NCI-H510A treated with DMSO at 0.1 percent for 48 hours (cell line): ENCODE results near the gene MOB2.

Experiments
- DNase-seq: peaks from one replicate; lab custom pipeline; 2025; lab: John Stamatoyannopoulos, UW

The MOB2 gene

DNA sequence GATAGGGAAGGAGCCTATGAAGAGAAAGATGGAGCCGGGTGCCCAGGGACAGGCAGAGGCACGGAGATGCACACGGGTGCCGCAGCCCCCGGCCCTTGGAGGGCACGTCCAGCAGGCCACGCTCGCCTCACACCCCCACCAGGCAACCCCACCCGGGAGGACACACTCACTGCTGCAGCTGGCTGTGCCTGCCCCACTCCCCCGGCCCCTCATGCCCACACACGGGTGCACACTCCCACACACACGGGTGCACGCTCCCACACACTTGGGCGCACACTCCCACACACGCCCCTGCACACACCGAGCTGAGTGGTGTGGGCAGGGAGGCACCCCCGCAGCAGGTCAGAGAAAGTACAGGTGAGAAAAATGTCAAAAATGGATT is 1.1 kb downstream of the MOB2 start:
- DNase-seq: no peak

- DNase-seq: no peak
Measured at GRCh38 chr11:1484695-1485503, 1.7 kb downstream of the MOB2 start.

- DNase-seq: no peak
Measured at GRCh38 chr11:1484061-1484671, 2.4 kb downstream of the MOB2 start.

DNA sequence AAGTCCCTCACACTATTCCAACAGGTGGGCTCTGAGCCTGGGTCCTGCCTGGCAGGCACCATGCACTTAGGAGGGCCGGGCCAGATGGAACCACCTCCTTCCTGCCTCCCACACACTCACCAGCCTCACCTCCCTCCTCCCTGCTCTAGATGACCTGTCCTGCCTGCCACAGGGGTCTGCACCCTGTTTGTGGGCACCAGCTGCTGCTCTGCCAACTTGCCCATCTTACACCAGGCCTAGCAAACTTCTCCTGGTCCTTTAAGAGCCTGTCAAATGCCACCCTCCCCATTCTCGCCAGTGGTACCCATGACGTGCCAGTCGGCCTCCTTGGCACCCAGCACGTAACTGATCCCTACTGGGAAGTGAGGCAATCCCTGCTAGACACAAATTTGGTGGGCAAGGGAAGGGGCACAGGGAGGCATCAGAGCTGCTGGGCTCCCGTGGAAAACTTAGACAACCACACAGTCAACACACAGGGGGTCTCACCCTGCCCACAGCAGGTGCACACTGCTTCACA is 3.1 kb downstream of the MOB2 start:
- DNase-seq: no peak

GRCh38 chr11:1482581-1483444 is 3.8 kb downstream of the MOB2 start:
- DNase-seq: no peak

- DNase-seq: no peak
Measured at GRCh38 chr11:1481861-1482441, 4.6 kb downstream of the MOB2 start.

DNA sequence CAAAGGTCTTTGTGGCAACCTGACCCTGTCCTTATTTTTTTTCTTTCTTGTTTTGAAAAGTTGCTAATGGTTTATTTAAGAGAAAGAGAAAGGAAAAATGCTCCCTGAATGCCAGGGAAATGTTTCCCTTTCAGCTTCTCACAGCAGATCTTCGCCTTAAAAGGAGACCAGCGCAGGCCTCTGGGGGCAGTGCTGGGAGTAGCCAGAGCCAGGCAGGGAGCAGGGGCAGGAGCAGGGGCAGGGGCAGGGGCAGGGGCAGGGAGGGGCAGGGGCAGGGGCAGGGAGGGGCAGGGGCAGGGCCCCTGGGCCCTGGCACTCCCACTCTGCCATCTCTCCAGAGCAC is 5.1 kb downstream of the MOB2 start:
- DNase-seq: no peak

GRCh38 chr11:1480555-1481482 is 5.8 kb downstream of the MOB2 start:
- DNase-seq: no peak

GRCh38 chr11:1480191-1480554 is 6.4 kb downstream of the MOB2 start:
- DNase-seq: no peak

GRCh38 chr11:1479678-1480118 is 6.9 kb downstream of the MOB2 start:
- no peak for DNase-seq

- no peak for DNase-seq
Measured at GRCh38 chr11:1479006-1479677, 7.4 kb downstream of the MOB2 start.

- DNase-seq: no peak
Measured at GRCh38 chr11:1478544-1478943, 8.0 kb downstream of the MOB2 start.

GRCh38 chr11:1478011-1478410 is 8.6 kb downstream of the MOB2 start:
- no peak for DNase-seq

- DNase-seq: no peak
Measured at GRCh38 chr11:1476940-1477736, 9.4 kb downstream of the MOB2 start.

GRCh38 chr11:1475841-1476240 is 10.7 kb downstream of the MOB2 start:
- DNase-seq: no peak

- DNase-seq: no peak
Measured at GRCh38 chr11:1473786-1474185, 12.8 kb downstream of the MOB2 start.

GRCh38 chr11:1473011-1473628 is 13.5 kb downstream of the MOB2 start:
- DNase-seq: no peak

DNA sequence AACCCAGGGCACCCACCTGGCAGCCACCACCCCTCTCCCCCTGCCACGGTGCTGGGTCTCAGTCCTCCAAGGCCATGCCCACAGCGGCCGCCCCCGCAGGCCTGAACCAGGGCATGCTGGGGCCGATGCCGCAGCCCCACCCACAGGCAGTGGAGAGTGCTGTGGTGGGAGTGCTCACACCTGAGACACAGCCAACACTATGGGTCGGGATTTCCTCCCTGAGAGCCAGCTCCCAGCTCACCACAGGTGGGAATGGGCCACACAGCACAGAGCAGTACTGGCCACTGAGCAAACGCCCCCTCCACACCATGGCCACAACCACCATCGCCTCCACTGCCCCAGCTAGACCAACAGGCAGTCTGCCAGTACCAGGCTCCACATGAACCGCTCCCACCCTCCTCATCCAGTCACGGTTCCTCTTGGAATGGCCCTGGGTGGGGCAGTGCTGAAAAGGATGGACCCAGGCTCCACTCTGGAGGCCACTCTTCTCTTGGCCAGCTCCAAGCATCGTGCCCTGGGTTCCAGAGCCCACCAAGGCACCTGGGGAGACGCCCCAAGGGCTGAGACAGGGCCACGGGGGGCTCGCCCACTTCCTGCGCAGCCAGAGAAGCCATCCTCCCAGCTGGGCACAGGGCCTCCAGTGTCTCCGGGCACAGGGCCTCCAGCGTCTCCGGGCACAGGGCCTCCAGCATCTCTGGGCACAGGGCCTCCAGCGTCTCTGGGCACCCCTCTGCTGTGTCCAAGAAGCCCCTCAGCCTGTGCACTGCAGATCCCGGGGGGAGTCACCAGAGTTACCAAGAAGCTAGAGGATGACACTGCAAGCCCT is 14.2 kb downstream of the MOB2 start:
- DNase-seq: no peak
